K562 (cell line): ENCODE data around the gene HOXA7.

Experiments used
- GABPA ChIP-seq: fragments of 200-800 bp; sonication (Bioruptor generic); conservative IDR thresholded peaks from 2 replicates; pipeline ENCODE4 v1.6.1; 2016; ENCODE audit warnings: low read depth, missing genetic modification characterization, missing compliant biosample characterization
- POLR2AphosphoS5 ChIP-seq: IDR thresholded peaks from 2 replicates; pipeline ENCODE4 v1.6.1; 2011; ENCODE audit warnings: mild to moderate bottlenecking, low read depth, low read length, moderate library complexity; ENCODE audit not compliant: control insufficient read depth, insufficient read depth
- RBM25 ChIP-seq: fragments of 200-400 bp; formaldehyde crosslinking; IDR thresholded peaks from 2 replicates; pipeline ENCODE4 v1.6.1; 2018; ENCODE audit warnings: low read length, low read depth, moderate library complexity; ENCODE audit not compliant: severe bottlenecking
- ZBTB8A ChIP-seq: fragments of 450-650 bp; IDR thresholded peaks from 2 replicates; pipeline ENCODE4 v1.6.1; 2018; ENCODE audit warnings: mild to moderate bottlenecking, moderate library complexity; ENCODE audit not compliant: partially characterized antibody
- ZNF512 ChIP-seq: IDR thresholded peaks from 2 replicates; pipeline ENCODE4 v1.6.1; 2016; ENCODE audit warnings: missing genetic modification characterization, missing compliant biosample characterization
- ZNF592 ChIP-seq: fragments of 450-650 bp; IDR thresholded peaks from 2 replicates; pipeline ENCODE4 v1.6.1; 2017; ENCODE audit warnings: antibody characterized with exemption, mild to moderate bottlenecking
- TF ChIP-seq, protein P1 (sequence below): sonication (generic); formaldehyde crosslinking; IDR thresholded peaks from 2 replicates; pipeline ENCODE4 v1.8.1; 2022; ENCODE audit warnings: missing genetic modification reagents
- TF ChIP-seq, protein P2 (sequence below), 3 experiments: IDR thresholded peaks in 2 of 3; conservative IDR thresholded peaks in 1 of 3; 2 replicates each; pipeline ENCODE4 v1.5.1; 2011 to 2012; ENCODE audit warnings: low read length in 3 of 3, mild to moderate bottlenecking in 3 of 3, control low read depth in 2 of 3, improper control_type of control experiment in 1 of 3, inconsistent platforms in 1 of 3, low read depth in 1 of 3, mixed read lengths in 1 of 3, moderate library complexity in 1 of 3; ENCODE audit not compliant: insufficient read depth in 2 of 3
- TF ChIP-seq, protein P3 (sequence below): fragments of 450-650 bp; formaldehyde crosslinking; IDR thresholded peaks from 2 replicates; pipeline ENCODE4 v1.4.0; 2022; ENCODE audit warnings: mild to moderate bottlenecking, moderate library complexity

GRCh38 chr7:27171637-27172314, 15.3 kb upstream of the HOXA7 start:
- TF ChIP-seq, protein P1, sequence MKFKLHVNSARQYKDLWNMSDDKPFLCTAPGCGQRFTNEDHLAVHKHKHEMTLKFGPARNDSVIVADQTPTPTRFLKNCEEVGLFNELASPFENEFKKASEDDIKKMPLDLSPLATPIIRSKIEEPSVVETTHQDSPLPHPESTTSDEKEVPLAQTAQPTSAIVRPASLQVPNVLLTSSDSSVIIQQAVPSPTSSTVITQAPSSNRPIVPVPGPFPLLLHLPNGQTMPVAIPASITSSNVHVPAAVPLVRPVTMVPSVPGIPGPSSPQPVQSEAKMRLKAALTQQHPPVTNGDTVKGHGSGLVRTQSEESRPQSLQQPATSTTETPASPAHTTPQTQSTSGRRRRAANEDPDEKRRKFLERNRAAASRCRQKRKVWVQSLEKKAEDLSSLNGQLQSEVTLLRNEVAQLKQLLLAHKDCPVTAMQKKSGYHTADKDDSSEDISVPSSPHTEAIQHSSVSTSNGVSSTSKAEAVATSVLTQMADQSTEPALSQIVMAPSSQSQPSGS (CRISPR knock-in tag): no peak
- TF ChIP-seq ZNF592: no peak
- TF ChIP-seq RBM25: no peak
- no peak for TF ChIP-seq ZBTB8A
- TF ChIP-seq, protein P2, sequence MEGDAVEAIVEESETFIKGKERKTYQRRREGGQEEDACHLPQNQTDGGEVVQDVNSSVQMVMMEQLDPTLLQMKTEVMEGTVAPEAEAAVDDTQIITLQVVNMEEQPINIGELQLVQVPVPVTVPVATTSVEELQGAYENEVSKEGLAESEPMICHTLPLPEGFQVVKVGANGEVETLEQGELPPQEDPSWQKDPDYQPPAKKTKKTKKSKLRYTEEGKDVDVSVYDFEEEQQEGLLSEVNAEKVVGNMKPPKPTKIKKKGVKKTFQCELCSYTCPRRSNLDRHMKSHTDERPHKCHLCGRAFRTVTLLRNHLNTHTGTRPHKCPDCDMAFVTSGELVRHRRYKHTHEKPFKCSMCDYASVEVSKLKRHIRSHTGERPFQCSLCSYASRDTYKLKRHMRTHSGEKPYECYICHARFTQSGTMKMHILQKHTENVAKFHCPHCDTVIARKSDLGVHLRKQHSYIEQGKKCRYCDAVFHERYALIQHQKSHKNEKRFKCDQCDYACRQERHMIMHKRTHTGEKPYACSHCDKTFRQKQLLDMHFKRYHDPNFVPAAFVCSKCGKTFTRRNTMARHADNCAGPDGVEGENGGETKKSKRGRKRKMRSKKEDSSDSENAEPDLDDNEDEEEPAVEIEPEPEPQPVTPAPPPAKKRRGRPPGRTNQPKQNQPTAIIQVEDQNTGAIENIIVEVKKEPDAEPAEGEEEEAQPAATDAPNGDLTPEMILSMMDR (IDR thresholded peaks at IDR 0.05 in 2 of 3, conservative IDR thresholded peaks at IDR 0.05 in 1 of 3; ENCODE audit: insufficient read depth in 2 of 3, low read depth in 1 of 3, low read length in 3 of 3): no peak
- TF ChIP-seq, protein P3, sequence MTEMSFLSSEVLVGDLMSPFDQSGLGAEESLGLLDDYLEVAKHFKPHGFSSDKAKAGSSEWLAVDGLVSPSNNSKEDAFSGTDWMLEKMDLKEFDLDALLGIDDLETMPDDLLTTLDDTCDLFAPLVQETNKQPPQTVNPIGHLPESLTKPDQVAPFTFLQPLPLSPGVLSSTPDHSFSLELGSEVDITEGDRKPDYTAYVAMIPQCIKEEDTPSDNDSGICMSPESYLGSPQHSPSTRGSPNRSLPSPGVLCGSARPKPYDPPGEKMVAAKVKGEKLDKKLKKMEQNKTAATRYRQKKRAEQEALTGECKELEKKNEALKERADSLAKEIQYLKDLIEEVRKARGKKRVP (CRISPR knock-in tag): no peak
- TF ChIP-seq GABPA: no peak
- no peak for TF ChIP-seq POLR2AphosphoS5
- TF ChIP-seq ZNF512 (tag): no peak
